HG02870 (cell line): ENCODE measurements around the gene NGEF.
"Not testable (repeated sequence)": the region's sequence is repeated elsewhere in the genome, so short reads cannot be mapped to it uniquely, and the experiment has no call there.

ENCODE experiments used
- ATAC-seq: cut with Tn5 transposase; IDR thresholded peaks from one replicate; pipeline ENCODE4 v1.9.1; 2021; ENCODE audit warnings: mild to moderate bottlenecking, moderate library complexity; ENCODE audit not compliant: unreplicated experiment

NGEF gene

GRCh38 chr2:233023007-233023760, 10.1 kb upstream of the NGEF start:
- no peak for ATAC-seq

- no peak for ATAC-seq
These were observed 9.5 kb upstream of the NGEF start for GRCh38 chr2:233022561-233022960.

- ATAC-seq = no peak
These were observed 8.7 kb upstream of the NGEF start for GRCh38 chr2:233021771-233022170.

- no peak for ATAC-seq
These were observed 7.4 kb upstream of the NGEF start for GRCh38 chr2:233020454-233020853.

GRCh38 chr2:233019610-233020009, 6.6 kb upstream of the NGEF start:
- not testable (repeated sequence) for ATAC-seq

- ATAC-seq = no peak
These were observed 4.9 kb upstream of the NGEF start for GRCh38 chr2:233017947-233018346.

- no peak for ATAC-seq
These were observed 2.1 kb upstream of the NGEF start for GRCh38 chr2:233015019-233015645.

- no peak for ATAC-seq
These were observed 594 bp upstream of the NGEF start for GRCh38 chr2:233013650-233014049.

- no peak for ATAC-seq
These were observed 620 bp downstream of the NGEF start for GRCh38 chr2:233012301-233012971.

GRCh38 chr2:233011702-233012131, 1.3 kb downstream of the NGEF start:
- ATAC-seq = no peak

- ATAC-seq = no peak
These were observed 1.8 kb downstream of the NGEF start for GRCh38 chr2:233011268-233011650.

GRCh38 chr2:233010569-233011267, 2.3 kb downstream of the NGEF start:
- no peak for ATAC-seq

GRCh38 chr2:233009661-233010060, 3.4 kb downstream of the NGEF start:
- no peak for ATAC-seq

GRCh38 chr2:233007739-233008138, 5.3 kb downstream of the NGEF start:
- ATAC-seq = no peak

GRCh38 chr2:233007270-233007669, 5.8 kb downstream of the NGEF start:
- no peak for ATAC-seq

- ATAC-seq = no peak
These were observed 6.4 kb downstream of the NGEF start for GRCh38 chr2:233006648-233007047.

- ATAC-seq = no peak
These were observed 8.0 kb downstream of the NGEF start for GRCh38 chr2:233005096-233005495.

GRCh38 chr2:233003658-233004555, 9.1 kb downstream of the NGEF start:
- no peak for ATAC-seq

GRCh38 chr2:233002829-233003657, 10.0 kb downstream of the NGEF start:
- ATAC-seq = no peak
